KMS-11 (cell line): ENCODE measurements around the gene DEDD.

Source experiments
- H2AFZ ChIP-seq: fragments of 200-600 bp; sonication (generic); 2 replicates; pipeline ENCODE4 v1.6.1; 2016; ENCODE audit warnings: antibody characterized with exemption, mixed run types, low read depth
- H3K27ac ChIP-seq: fragments of 200-600 bp; sonication (generic); 2 replicates; pipeline ENCODE4 v1.6.1; 2016; ENCODE audit warnings: mild to moderate bottlenecking, mixed run types
- H3K27me3 ChIP-seq: fragments of 200-600 bp; sonication (generic); 2 replicates; pipeline ENCODE4 v1.6.1; 2017; ENCODE audit warnings: mild to moderate bottlenecking, low read depth, mixed run types, moderate library complexity; ENCODE audit not compliant: insufficient read depth
- H3K36me3 ChIP-seq: fragments of 200-600 bp; sonication (generic); 2 replicates; pipeline ENCODE4 v1.6.1; 2017; ENCODE audit warnings: mild to moderate bottlenecking, mixed run types; ENCODE audit not compliant: insufficient read depth
- H3K4me1 ChIP-seq: fragments of 200-600 bp; sonication (generic); 2 replicates; pipeline ENCODE4 v1.6.1; 2016; ENCODE audit warnings: mild to moderate bottlenecking, low read depth, mixed run types; ENCODE audit not compliant: poor library complexity, severe bottlenecking
- H3K4me2 ChIP-seq: fragments of 200-600 bp; sonication (generic); 2 replicates; pipeline ENCODE4 v1.7.0; 2016; ENCODE audit warnings: mild to moderate bottlenecking, mixed run types
- H3K4me3 ChIP-seq: fragments of 200-600 bp; sonication (generic); IDR thresholded peaks from 2 replicates; pipeline ENCODE4 v1.6.1; 2017; ENCODE audit warnings: low read depth, low read length, mixed read lengths; ENCODE audit not compliant: insufficient read depth
- H3K79me2 ChIP-seq: fragments of 200-600 bp; sonication (generic); 2 replicates; pipeline ENCODE4 v1.6.1; 2016; ENCODE audit warnings: low read depth, mixed run types; ENCODE audit not compliant: insufficient read depth
- H3K9ac ChIP-seq: fragments of 200-600 bp; sonication (generic); 2 replicates; pipeline ENCODE4 v1.6.1; 2016; ENCODE audit warnings: mild to moderate bottlenecking, mixed run types
- H4K20me1 ChIP-seq: fragments of 200-600 bp; sonication (generic); 2 replicates; pipeline ENCODE4 v1.6.1; 2016; ENCODE audit warnings: mild to moderate bottlenecking, mixed run types; ENCODE audit not compliant: insufficient read depth
- CTCF ChIP-seq: fragments of 200-600 bp; sonication (generic); conservative IDR thresholded peaks from 2 replicates; pipeline ENCODE4 v1.6.1; 2017; ENCODE audit warnings: low read depth, mild to moderate bottlenecking, antibody characterized with exemption, low read length, moderate library complexity, mixed read lengths

Gene DEDD

DNA sequence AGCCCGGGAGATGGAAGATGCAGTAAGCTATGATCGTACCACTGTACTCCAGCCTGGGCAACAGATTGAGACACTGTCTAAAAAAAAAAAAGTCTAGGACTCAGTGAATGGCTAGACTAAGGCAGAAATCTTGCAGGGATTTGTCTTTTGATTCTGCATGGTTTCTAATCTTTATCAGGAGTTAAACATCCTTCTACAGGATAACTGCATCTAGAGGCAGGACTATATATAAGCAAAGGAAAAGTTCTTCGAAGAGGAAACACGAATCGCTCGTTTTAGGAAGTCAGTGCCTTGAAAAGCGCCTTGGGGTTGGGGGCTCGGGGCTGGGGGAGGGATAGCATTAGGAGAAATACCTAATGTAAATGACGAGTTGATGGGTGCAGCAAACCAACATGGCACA lies 20.7 kb upstream of the DEDD start:
- H3K4me1 ChIP-seq, result peaks cover 24% of the 10 kb centered on the region
- H3K4me3 ChIP-seq, result peak overlapping the region; percentile 99
- TF ChIP-seq CTCF, result no peak
- peak overlapping the region; percentile 52 for H3K4me2 ChIP-seq
- H2AFZ ChIP-seq, result peak overlapping the region; percentile 78
- H3K36me3 ChIP-seq, result no peaks in the 10 kb centered on the region
- H3K27ac ChIP-seq, result peak overlapping the region; percentile 88
- H4K20me1 ChIP-seq, result no peaks in the 10 kb centered on the region
- no peaks in the 10 kb centered on the region for H3K27me3 ChIP-seq
- peak overlapping the region; percentile 89; the same call in 1 of the 2 replicates for H3K9ac ChIP-seq
- peaks cover 19% of the 10 kb centered on the region; the same call in 1 of the 2 replicates for H3K79me2 ChIP-seq

DNA sequence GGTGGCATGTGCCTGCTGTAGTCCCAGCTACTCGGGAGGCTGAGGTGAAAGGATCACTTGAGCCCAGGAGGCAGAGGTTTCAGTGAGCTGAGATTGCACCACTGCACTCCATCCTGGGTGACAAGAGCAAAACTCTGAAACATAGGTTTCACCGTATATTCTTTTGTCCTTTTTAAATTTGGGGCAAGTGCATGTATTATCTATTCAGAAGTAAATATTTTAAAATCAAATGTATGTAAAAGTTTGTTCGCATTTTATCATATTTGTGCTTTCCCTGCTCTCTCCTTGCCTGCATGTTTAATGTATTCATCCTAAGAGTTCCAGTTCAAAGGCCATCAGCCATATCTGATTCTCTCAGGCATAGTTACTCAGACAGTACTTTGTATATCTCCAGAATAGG lies 13.4 kb upstream of the DEDD start:
- no peak for TF ChIP-seq CTCF
- Histone ChIP-seq H3K4me3 (no peak overlapping the region), H3K27ac (no peak overlapping the region), H3K79me2 (no peaks in the 10 kb centered on the region), H3K27me3 (no peaks in the 10 kb centered on the region), H3K9ac (no peak overlapping the region), H2AFZ (no peak overlapping the region), H4K20me1 (no peaks in the 10 kb centered on the region), H3K36me3 (no peaks in the 10 kb centered on the region), H3K4me1 (no peaks in the 10 kb centered on the region), H3K4me2 (no peak overlapping the region)

- H3K4me1 ChIP-seq, result no peaks in the 10 kb centered on the region
- no peak overlapping the region for H3K4me3 ChIP-seq
- H3K36me3 ChIP-seq, result no peaks in the 10 kb centered on the region
- H3K27ac ChIP-seq, result no peak overlapping the region
- no peak overlapping the region for H2AFZ ChIP-seq
- H3K79me2 ChIP-seq, result no peaks in the 10 kb centered on the region
- H3K9ac ChIP-seq, result no peak overlapping the region
- no peaks in the 10 kb centered on the region for H3K27me3 ChIP-seq
- no peaks in the 10 kb centered on the region for H4K20me1 ChIP-seq
- no peak overlapping the region for H3K4me2 ChIP-seq
- no peak for TF ChIP-seq CTCF
Measured at GRCh38 chr1:161140755-161141400, 8.4 kb upstream of the DEDD start.

DNA sequence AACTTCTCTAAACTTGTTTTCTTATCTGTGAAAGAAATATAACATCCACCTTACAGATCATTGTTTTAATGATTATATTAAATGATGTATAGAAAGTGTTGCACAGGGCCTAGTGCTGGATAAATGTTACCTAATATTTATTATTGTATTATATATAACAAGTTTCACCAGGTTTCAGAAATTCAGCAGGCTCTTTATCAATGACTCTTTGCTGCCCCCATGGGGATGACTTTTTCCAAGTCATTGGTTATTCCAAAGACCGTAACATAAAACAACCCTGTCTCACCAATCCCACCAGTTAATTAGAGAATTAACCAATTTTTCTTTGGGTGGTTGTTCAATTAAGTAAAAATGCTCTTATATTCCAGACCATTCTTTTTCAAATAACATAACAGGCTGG lies 7.3 kb upstream of the DEDD start:
- H3K9ac ChIP-seq, result no peak overlapping the region
- peaks cover 6% of the 10 kb centered on the region for H3K79me2 ChIP-seq
- TF ChIP-seq CTCF, result peak; percentile 85
- peaks cover 4% of the 10 kb centered on the region for H3K4me1 ChIP-seq
- no peaks in the 10 kb centered on the region for H3K27me3 ChIP-seq
- H4K20me1 ChIP-seq, result no peaks in the 10 kb centered on the region
- no peak overlapping the region for H3K4me2 ChIP-seq
- no peak overlapping the region for H3K27ac ChIP-seq
- H3K4me3 ChIP-seq, result no peak overlapping the region
- no peak overlapping the region for H2AFZ ChIP-seq
- H3K36me3 ChIP-seq, result no peaks in the 10 kb centered on the region
